ENCODE results near the gene CFDP1.

- TF ChIP-seq CTCF (IDR thresholded peaks at IDR 0.05; ENCODE audit: low read length) (no peak), EZH2 (optimal IDR thresholded peaks at IDR 0.05; ENCODE audit: low read depth, low read length) (no peak)
Measured at GRCh38 chr16:75478480-75479345, 45.4 kb upstream of the CFDP1 start.

Measured in MM.1S (cell line).